IPS-15b (cell line): ENCODE measurements around the gene CHST13.

Experiments used
- H3K27me3 ChIP-seq: one replicate; pipeline ENCODE4 v1.6.1; 2013; ENCODE audit warnings: low read length; ENCODE audit not compliant: control insufficient read depth, insufficient read depth
- H3K36me3 ChIP-seq: one replicate; pipeline ENCODE4 v1.6.1; 2013; ENCODE audit warnings: low read length; ENCODE audit not compliant: control insufficient read depth, insufficient read depth
- H3K4me1 ChIP-seq: one replicate; pipeline ENCODE4 v1.6.1; 2013; ENCODE audit warnings: mild to moderate bottlenecking, low read length; ENCODE audit not compliant: control insufficient read depth, insufficient read depth
- H3K4me3 ChIP-seq: one replicate; pipeline ENCODE4 v1.5.1; 2013; ENCODE audit warnings: low read depth, low read length
- H3K9ac ChIP-seq: one replicate; pipeline ENCODE4 v1.6.1; 2013; ENCODE audit warnings: low read depth, mild to moderate bottlenecking, low read length
- H3K9me3 ChIP-seq: one replicate; pipeline ENCODE4 v1.6.1; 2013; ENCODE audit warnings: mild to moderate bottlenecking, low read length; ENCODE audit not compliant: control insufficient read depth, insufficient read depth

CHST13 gene

DNA sequence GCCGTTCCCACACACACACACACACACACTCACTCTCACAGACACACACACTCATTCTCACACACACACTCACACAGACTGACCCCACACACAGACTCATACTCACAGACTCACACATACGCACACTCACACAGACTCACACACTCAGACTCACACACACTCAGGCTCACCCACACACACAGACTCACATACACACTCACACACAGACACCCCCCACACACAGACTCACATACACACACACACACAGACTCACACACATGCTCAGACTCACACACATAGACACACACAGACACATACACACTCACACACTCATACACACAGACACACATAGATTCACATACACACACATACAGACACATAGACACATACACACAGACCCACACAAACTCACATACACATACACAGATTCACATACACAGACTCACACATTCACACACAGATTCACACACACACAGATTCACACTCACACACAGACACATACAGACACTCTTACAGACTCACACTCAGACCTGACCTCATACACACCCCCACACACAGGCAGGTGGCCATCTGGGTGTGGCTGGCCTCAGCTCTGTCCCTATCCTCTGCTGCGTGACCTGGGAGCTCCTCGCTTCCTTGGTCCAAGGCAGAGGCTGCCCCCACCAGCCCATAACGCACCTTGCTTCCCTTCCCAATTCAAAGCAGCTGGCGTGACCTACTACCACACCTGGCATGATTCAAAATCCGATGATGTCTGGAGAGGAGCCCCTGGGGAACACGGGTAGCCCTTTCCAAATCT is 32.9 kb downstream of the CHST13 start:
- Histone ChIP-seq H3K9me3 (no peaks in the 10 kb centered on the region), H3K9ac (no peak overlapping the region), H3K27me3 (no peaks in the 10 kb centered on the region), H3K36me3 (no peaks in the 10 kb centered on the region), H3K4me3 (no peak overlapping the region), H3K4me1 (no peaks in the 10 kb centered on the region)

DNA sequence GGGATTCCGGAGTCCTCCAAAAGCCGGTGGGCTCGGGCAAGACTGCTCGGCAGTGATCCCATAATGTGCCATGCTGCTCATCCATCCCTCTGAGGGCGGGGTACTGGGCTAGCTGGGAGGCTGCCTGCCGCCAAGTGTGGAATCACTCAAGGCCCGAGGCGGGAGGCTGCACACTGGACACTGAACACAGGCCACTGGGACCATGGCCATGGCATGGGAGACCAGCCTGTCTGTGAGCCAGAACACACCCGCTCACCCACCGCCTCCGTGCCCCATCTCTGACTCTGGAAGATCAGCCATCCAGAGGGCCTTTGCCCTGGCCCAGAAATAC is 33.4 kb downstream of the CHST13 start:
- Histone ChIP-seq H3K27me3 (no peaks in the 10 kb centered on the region), H3K36me3 (no peaks in the 10 kb centered on the region), H3K9ac (no peak overlapping the region), H3K4me1 (no peaks in the 10 kb centered on the region), H3K4me3 (no peak overlapping the region), H3K9me3 (no peaks in the 10 kb centered on the region)

DNA sequence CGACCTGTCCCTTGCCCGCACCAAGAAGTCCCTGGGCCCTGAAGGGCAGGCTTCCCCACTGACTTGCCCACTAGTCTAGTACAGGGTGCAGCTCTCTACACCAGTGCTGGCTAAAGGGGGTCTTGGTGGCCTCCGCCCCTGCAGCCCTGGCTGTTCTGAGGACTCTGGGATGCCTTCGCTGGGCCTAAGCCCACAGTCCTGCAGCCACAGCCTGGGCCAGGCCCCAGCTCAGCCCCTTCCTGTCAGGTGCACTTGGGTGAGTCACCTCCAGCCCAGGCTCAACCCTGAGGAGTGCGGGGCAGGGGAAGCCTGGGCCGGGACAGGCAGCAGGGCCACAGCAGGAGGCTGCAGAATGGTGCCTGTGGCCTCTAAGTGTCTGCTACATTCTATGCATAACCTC is 33.8 kb downstream of the CHST13 start:
- H3K9ac ChIP-seq: no peak overlapping the region
- no peaks in the 10 kb centered on the region for H3K36me3 ChIP-seq
- no peaks in the 10 kb centered on the region for H3K9me3 ChIP-seq
- no peaks in the 10 kb centered on the region for H3K27me3 ChIP-seq
- no peak overlapping the region for H3K4me3 ChIP-seq
- no peaks in the 10 kb centered on the region for H3K4me1 ChIP-seq

DNA sequence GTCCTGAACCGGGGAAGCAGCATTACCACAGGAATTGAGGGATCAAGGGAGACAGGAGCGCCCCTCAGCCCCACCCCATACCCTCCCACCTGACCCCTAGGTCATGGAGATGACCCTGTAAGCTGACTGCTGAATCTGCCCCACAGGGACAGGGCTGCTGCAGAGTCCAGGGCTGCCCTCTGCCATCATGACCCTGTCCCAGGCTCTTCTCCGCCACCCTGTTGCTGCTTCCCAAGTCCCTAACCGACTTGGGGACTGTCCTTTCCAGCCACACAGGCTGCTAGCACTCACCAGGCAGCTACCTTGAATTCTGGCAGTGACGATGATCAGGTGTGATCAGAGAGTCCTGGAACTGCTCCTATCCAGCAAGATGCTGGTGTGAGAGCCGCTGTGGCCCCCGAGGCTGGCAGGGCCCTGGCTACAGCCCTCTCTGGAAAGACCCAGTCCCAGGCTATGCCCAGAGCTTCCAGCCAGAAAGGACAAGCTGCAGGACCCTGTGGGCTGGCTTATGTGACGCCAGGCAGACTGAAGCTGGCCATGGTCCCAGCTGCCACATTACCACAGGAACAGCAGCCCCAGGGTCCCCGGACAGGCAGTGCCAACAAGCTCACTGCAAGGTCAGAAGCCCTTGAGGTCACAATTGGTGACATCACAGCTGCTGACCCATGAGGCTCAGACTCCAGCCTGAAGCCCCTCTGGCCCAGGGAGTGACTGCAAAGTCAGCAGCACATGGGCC is 34.5 kb downstream of the CHST13 start, which contains the start of gene C3orf22:
C3orf22 (minus strand) TSS at position 597 of the 736 bp plus-strand sequence. CDS start 5,542 bp downstream, outside the sequence.
- Histone ChIP-seq H3K4me3 (no peak within 1 kb of the TSS), H3K4me1 (no peaks in the 10 kb centered on the region), H3K27me3 (no peaks in the 10 kb centered on the region), H3K36me3 (no peaks in the 10 kb centered on the region), H3K9me3 (no peaks in the 10 kb centered on the region), H3K9ac (no peak within 1 kb of the TSS)

DNA sequence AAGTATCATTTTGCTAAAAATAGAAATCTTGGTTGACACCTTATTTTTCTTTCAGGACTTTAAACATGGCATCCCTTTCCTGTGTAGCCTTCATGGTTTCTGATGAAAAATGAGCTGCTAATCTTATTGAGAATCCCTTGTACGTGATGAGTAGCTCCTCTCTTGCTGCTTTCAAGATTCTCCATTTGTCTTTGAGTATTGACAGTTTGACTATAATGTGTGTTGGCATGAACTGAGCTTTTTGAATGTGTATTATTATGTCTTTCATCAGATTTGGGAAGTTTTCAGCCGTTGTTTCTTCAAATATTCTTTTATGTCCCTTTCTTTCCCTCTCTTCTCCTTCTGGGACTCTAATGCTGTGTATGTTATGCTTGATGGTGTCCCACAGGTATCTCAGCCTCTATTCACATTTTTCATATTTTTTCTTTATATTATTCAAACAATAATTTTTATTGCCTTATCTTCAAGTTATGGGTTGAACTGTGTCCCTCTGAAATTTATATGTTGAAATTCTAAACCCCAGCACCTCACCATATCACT is 38.9 kb downstream of the CHST13 start:
- H3K4me1 ChIP-seq: no peaks in the 10 kb centered on the region
- no peak overlapping the region for H3K9ac ChIP-seq
- no peaks in the 10 kb centered on the region for H3K36me3 ChIP-seq

DNA sequence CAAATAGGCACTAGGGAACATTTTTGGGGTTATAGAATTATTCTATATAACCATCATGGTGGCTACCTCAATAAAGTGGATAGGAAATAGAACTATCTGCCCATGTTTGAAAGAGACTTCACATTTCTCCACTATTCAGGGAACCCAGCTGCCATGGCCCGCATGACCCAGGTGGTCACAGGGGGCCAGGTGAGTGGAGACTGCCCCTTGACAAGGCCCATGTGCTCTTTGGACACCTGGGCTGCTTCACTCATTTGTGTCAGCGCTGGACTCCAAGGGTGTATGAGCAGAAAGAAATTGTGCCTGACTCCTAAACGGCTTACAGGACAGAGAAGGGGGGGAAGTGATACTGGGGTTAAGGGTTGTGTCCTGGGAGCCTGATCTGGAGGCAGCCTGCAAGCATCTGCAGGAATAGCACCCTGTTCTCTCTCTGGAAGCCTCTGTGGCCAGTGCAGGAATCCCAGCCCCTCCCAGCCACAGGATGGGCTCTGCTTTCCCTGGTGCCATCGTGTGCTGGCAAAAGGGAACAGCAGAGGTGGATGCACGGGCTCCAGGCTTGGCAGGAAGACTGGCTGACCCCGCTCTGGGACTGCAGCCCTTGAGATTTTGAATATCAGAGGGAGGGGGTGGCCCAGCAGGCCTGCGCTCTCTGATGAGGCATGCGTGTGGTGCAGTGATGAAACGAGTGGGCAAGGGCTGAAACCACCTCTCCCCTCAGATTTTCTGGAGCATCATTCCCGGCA is 43.9 kb downstream of the CHST13 start:
- H3K27me3 ChIP-seq: no peaks in the 10 kb centered on the region
- no peaks in the 10 kb centered on the region for H3K4me1 ChIP-seq
- no peaks in the 10 kb centered on the region for H3K36me3 ChIP-seq
- no peaks in the 10 kb centered on the region for H3K9me3 ChIP-seq
- H3K9ac ChIP-seq: no peak overlapping the region
- H3K4me3 ChIP-seq: no peak overlapping the region

More for the DNA sequence above, 38.9 kb downstream of the CHST13 start:
- no peaks in the 10 kb centered on the region for H3K27me3 ChIP-seq
- H3K9me3 ChIP-seq: no peaks in the 10 kb centered on the region
- no peak overlapping the region for H3K4me3 ChIP-seq

DNA sequence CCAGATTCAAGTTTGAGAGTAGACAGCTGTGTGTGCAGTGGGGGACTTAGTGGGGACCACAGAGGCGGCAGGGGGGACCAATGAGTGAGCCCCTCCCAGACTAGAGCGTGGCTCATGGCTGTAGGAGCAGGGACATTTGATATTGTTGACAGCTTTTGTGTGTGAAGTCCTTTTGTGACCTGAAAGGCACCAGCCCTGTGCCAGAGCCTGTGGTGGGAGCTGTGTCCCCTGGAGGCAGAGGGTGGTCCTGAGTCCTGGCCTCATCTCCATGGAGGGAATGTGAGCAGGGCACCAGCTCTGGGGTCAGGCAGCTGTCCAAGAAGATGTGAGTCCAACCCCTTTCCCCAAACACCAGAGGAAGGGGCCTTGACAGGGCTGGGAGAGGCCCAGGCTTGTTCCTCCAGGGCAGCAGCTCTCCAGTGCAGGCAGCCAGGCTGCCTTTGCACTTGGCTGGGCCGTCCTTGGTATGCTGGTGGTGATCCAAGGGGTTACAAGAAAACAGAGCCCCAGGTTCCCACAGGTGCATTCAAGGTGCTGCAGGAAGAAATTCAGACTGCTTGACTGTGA is 44.9 kb downstream of the CHST13 start:
- no peaks in the 10 kb centered on the region for H3K9me3 ChIP-seq
- H3K4me3 ChIP-seq: no peak overlapping the region
- H3K9ac ChIP-seq: no peak overlapping the region
- H3K27me3 ChIP-seq: no peaks in the 10 kb centered on the region
- no peaks in the 10 kb centered on the region for H3K36me3 ChIP-seq
- no peaks in the 10 kb centered on the region for H3K4me1 ChIP-seq

DNA sequence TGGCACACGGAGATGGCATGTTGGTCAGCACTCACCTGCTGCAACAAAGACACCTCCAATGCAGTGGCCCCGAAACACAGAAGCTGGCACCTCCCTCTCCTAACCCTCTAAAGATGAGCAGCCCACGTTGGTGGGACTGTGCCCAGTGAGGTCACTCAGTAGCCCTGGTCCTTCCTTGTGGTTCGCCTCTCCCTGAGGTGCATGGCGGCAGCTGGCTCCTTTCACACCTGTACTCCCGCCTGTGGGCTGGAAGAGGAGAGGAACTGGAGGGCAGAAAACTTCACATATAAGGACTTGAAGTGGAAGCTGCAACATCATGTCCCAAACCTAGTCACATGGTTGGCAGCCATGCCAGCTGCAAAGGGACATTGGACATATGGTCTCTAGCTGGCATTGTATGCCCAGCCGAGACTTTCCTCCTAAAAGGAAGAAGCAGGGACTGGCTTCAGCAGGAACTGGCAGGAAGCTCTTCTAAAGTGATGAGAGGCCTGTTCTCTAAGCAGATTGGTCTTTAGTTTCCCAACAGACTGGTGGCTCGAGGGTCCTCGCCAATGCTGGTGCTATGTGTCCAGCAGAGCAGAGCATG is 45.5 kb downstream of the CHST13 start:
- no peaks in the 10 kb centered on the region for H3K27me3 ChIP-seq
- no peaks in the 10 kb centered on the region for H3K4me1 ChIP-seq
- no peaks in the 10 kb centered on the region for H3K36me3 ChIP-seq
- H3K4me3 ChIP-seq: no peak overlapping the region
- no peak overlapping the region for H3K9ac ChIP-seq
- H3K9me3 ChIP-seq: no peaks in the 10 kb centered on the region

DNA sequence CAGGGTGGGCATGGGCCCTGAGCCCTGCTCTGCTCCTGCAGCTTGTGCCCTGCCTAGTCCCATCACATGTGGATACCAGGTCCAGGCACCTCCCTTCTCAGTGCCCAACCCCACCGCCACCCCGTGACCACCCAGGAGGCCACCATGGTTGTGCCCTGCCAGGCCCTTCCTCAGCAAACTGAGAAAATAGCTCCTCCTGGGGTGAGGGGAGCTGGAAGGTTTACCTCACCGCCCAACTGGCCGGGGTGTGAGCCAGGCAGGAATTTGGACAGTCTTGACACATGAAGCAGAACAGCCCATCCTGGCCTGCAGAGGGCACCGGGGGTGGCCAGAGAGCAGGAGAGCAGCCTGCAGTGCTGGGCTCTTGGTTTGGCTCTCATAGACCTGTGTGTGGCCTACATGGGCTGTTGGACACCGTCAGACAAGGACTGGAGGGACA is 46.2 kb downstream of the CHST13 start:
- Histone ChIP-seq H3K4me1 (no peaks in the 10 kb centered on the region), H3K9me3 (no peaks in the 10 kb centered on the region), H3K9ac (no peak overlapping the region), H3K36me3 (no peaks in the 10 kb centered on the region), H3K4me3 (no peak overlapping the region), H3K27me3 (no peaks in the 10 kb centered on the region)

DNA sequence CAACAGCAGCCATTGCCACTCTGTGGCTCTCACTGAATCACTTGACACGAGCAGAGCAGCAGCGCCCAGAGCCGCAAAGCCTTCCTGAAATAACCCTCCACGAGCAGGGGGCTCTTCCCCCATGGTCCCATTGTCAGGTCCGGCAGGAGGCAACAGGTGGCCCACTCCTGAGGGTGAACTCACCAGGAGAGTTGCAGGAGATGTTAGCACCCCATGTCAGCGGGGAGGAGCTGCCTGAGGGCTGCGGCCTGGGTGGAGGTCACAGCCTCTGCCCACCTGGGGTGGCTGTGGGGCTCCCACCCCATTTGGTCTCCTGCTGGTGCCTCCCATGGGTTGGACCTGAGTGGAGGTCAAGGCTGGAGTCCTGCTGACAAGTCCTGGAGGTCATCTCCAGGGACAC is 47.1 kb downstream of the CHST13 start:
- Histone ChIP-seq H3K9me3 (no peaks in the 10 kb centered on the region), H3K4me3 (no peak overlapping the region), H3K27me3 (no peaks in the 10 kb centered on the region), H3K36me3 (no peaks in the 10 kb centered on the region), H3K9ac (no peak overlapping the region), H3K4me1 (no peaks in the 10 kb centered on the region)

DNA sequence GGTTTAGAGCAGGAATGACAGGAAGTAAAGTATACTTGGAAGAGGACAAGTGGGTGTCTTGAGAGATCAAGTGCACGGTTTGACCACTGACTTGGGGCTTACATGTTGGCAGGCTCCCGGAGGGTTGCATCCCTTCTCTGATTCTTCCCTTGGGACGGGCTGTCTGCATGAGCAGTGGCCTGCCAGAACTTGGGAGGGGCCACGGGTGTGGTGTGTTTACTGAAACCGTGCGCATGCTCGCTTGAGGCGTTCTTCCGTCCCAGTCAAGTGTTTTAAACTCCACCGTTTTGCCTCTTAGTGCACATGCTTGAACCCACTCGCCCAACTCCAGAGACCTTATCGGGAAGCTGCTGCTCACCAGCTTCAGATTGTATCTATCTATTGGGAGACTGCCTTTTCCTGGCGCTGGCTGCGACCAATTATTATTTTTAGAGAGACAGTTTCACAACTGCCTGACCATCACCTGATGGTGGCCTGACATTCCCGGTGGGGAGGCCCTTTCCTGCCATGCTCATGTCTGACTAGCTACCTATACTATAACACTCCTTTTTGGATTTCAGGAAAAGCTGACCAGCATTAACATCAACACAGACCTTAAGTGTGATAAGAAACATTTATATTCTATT is 49.6 kb downstream of the CHST13 start:
- Histone ChIP-seq H3K27me3 (no peaks in the 10 kb centered on the region), H3K4me3 (no peak overlapping the region), H3K9me3 (no peaks in the 10 kb centered on the region), H3K36me3 (no peaks in the 10 kb centered on the region), H3K9ac (no peak overlapping the region), H3K4me1 (no peaks in the 10 kb centered on the region)
